Neural crest cell (in vitro differentiated cells): ENCODE results near the gene KRT83. TPM values are rescaled to one million over a fixed set of nuclear protein-coding genes. Genes with fewer than 3 reads are reported as not detected.

ENCODE experiments used
- DNase-seq: peaks from one replicate; pipeline ENCODE4 v3.0.0; 2021; ENCODE audit warnings: low read depth, mixed read lengths, low spot score
- H3K27ac Mint-ChIP-seq: one replicate; pipeline ENCODE4 v1.8.0; 2021; ENCODE audit warnings: mild to moderate bottlenecking, mixed read lengths; ENCODE audit not compliant: unreplicated experiment
- H3K27me3 Mint-ChIP-seq: 2 replicates; pipeline ENCODE4 v1.8.0; 2021; ENCODE audit warnings: low read depth, mild to moderate bottlenecking, mixed read lengths
- H3K36me3 Mint-ChIP-seq: 2 replicates; pipeline ENCODE4 v1.8.0; 2021; ENCODE audit warnings: low read depth, mild to moderate bottlenecking, mixed read lengths
- H3K4me1 Mint-ChIP-seq: 2 replicates; pipeline ENCODE4 v1.8.0; 2021; ENCODE audit warnings: mixed read lengths
- H3K4me3 Mint-ChIP-seq: one replicate; pipeline ENCODE4 v1.8.0; 2021; ENCODE audit warnings: mild to moderate bottlenecking, mixed read lengths
- H3K9me3 Mint-ChIP-seq: 2 replicates; pipeline ENCODE4 v1.8.0; 2021; ENCODE audit warnings: mixed read lengths
- total RNA-seq: library from RNA; stranded (reverse); gene quantifications from 2 replicates; pipeline ENCODE4 v1.2.1, GENCODE V29; 2021
- TF ChIP-seq, protein P1 (sequence below): fragments of 200-600 bp; sonication (generic); conservative IDR thresholded peaks from 2 replicates; pipeline ENCODE4 v1.5.0; 2021; ENCODE audit warnings: antibody characterized with exemption, mild to moderate bottlenecking

KRT83 gene
- total RNA-seq, 1 donor from 2014 or later: not detected

DNA sequence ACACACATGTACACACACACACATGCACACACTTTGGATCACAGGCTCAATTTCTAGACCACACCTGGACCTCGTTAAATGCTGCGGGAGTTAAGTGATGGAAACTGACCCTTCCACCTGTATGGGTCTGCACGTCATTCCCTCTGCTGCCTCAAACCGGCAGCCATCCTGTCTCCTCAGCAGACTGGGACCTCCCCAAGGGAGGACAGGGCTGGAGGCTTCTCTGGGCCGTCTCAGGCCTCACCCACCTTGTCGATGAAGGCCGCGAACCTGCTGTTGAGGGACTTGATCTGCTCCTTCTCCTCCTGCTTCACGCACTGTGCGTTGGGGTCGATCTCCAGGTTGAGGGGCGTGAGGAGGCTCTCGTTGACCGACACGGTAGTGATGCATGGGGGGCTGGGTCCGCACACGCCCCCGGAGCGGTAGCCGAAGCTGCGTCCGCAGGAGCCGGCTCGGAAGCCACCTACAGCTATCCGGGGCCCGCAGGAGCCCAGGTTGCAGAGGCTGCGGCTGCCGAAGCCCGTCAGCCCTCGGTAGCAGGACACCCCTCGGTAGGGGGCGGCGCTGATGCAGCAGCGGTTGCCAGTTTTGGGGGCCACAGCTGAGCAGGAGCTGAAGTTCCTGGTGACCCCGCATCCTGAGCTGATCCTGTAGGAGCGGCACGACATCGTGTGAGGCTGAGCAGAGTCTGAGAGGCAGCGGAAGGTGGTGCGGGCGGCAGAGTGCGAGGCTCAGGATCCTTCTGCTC is 45.7 kb upstream of the KRT83 start, which contains the start of gene KRT85:
Gene KRT85 (minus strand): TSS at position 744 of the 748 bp plus-strand sequence. CDS start 76 bp downstream, at position 668.
- TF ChIP-seq, protein P1, sequence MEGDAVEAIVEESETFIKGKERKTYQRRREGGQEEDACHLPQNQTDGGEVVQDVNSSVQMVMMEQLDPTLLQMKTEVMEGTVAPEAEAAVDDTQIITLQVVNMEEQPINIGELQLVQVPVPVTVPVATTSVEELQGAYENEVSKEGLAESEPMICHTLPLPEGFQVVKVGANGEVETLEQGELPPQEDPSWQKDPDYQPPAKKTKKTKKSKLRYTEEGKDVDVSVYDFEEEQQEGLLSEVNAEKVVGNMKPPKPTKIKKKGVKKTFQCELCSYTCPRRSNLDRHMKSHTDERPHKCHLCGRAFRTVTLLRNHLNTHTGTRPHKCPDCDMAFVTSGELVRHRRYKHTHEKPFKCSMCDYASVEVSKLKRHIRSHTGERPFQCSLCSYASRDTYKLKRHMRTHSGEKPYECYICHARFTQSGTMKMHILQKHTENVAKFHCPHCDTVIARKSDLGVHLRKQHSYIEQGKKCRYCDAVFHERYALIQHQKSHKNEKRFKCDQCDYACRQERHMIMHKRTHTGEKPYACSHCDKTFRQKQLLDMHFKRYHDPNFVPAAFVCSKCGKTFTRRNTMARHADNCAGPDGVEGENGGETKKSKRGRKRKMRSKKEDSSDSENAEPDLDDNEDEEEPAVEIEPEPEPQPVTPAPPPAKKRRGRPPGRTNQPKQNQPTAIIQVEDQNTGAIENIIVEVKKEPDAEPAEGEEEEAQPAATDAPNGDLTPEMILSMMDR: no peak
- H3K36me3 Mint-ChIP-seq: no peaks in the 10 kb centered on the region
- no peak for DNase-seq
- peaks cover 14% of the 10 kb centered on the region for H3K27me3 Mint-ChIP-seq
- H3K9me3 Mint-ChIP-seq: no peaks in the 10 kb centered on the region
- no peak within 1 kb of the TSS for H3K4me3 Mint-ChIP-seq
- peaks cover 8% of the 10 kb centered on the region for H3K4me1 Mint-ChIP-seq
- H3K27ac Mint-ChIP-seq: peak within 1 kb of the TSS; percentile 30

DNA sequence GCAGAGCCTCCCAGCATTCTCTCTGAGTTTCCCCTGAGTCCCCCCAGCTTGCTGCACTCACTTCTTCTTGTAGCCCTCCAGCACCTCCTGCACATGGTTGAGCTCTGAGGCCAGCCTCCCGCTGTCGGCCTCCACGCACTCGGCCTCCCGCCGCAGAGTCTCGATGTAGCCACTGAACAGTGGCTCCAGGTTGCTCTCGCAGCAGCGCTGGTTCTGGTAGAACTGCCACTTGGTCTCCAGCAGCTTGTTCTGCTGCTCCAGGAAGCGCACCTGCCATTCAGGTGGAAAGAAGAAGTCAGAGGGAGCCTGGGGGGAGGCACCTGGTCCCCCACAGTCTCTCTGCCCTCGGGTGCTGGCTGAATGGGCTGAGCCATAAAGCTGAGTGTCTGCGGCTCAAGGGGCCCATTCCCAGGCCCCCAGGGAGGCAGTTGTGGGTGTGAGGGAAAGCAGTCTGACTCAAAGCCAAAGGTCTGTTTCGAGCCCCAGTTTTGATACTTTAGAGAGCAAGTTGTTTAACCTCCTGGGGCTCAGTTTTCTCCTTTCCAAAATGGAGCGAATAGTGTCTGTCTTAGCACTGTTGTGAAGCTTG is 43.8 kb upstream of the KRT83 start:
- TF ChIP-seq, protein P1: no peak
- no peak overlapping the region for H3K27ac Mint-ChIP-seq
- peaks cover 10% of the 10 kb centered on the region for H3K27me3 Mint-ChIP-seq
- no peaks in the 10 kb centered on the region for H3K36me3 Mint-ChIP-seq
- no peak overlapping the region for H3K4me3 Mint-ChIP-seq
- DNase-seq: no peak
- H3K4me1 Mint-ChIP-seq: no peaks in the 10 kb centered on the region
- no peaks in the 10 kb centered on the region for H3K9me3 Mint-ChIP-seq

DNA sequence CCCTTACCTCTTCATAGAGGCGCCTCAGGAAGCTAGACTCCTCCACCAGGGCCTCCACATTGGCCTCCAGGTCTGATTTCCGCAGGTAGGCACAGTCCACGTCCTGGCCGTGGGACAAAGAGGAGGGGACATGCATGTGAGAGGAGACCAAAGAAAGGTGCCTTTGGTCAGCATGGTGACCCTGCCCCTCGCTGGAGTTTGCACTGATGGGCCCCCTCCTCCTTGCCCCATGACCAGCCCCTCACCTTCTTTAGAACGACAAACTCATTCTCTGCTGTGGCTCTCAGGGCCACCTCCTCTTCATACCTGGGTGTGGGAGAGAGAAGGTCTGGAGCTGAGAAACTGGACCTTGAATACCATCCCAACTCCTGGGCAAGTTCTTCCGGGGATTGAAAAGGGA is 42.9 kb upstream of the KRT83 start:
- TF ChIP-seq, protein P1: no peak
- no peaks in the 10 kb centered on the region for H3K36me3 Mint-ChIP-seq

DNA sequence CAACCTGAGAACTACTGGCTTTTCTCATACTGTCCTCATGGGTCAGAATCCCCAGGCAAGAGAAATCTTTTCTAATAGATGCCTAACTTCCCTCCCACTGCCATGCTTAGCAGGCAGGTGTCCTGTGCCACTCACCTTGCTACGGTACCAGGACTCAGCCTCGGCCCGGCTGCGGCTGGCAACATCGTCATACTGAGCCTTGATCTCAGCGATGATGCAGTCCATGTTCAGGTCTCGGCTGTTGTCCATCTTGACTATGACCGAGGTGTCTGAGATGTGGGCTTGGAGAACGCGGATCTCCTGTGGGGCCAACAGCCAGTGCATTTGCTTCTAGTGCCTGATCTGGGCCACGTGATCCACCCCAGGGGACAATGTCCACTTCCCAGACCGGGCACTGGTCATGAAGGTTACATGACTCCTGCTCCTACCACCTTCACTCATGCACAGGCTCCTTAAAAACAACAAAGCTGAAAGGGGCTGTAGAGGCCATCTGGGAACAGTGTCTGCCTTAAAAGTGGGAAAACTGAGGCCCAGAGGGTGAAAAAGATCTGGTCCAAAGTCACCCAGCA is 42.0 kb upstream of the KRT83 start:
- no peak for DNase-seq
- Mint-ChIP-seq H3K27ac (no peak overlapping the region), H3K4me3 (no peak overlapping the region), H3K27me3 (peaks cover 3% of the 10 kb centered on the region), H3K4me1 (no peaks in the 10 kb centered on the region), H3K9me3 (no peaks in the 10 kb centered on the region), H3K36me3 (no peaks in the 10 kb centered on the region)
- TF ChIP-seq, protein P1: no peak

More for the DNA sequence above, 42.9 kb upstream of the KRT83 start:
- no peak for DNase-seq
- Mint-ChIP-seq H3K4me1 (no peaks in the 10 kb centered on the region), H3K9me3 (no peaks in the 10 kb centered on the region), H3K27ac (no peak overlapping the region), H3K4me3 (no peak overlapping the region), H3K27me3 (peaks cover 10% of the 10 kb centered on the region)

DNA sequence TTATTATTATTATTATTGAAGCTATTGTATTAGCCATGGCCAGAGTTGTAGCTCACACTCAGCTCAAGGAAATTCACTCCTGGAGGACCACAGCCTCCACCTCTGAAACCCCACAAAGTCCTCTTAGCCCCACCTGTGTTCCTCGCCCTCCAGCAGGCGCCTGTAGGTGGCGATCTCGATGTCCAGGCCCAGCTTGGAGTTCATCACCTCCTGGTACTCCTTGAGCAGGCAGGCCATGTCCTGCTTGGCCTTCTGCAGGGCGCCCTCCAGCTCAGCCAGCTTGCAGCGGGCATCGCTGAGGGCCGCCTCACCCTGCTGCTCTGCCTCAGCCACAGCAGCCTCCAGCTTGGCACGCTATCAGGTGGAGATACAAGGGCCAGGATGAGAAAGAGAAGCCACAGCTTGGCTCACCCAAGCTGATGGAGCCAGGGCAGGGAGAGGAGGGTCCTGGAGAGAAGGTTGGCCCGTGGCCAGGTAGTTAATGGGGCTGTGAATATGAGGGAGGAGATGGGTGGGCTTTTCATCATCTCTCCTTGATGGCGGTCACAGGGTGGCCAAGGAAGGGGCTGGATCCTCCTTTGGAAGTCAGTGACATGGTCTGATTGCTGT is 41.0 kb upstream of the KRT83 start:
- TF ChIP-seq, protein P1: peak; percentile 29
- DNase-seq: no peak

More for the DNA sequence above, 41.0 kb upstream of the KRT83 start:
- Mint-ChIP-seq H3K27me3 (peaks cover under 1% of the 10 kb centered on the region), H3K27ac (no peak overlapping the region), H3K4me1 (no peaks in the 10 kb centered on the region), H3K9me3 (no peaks in the 10 kb centered on the region), H3K36me3 (no peaks in the 10 kb centered on the region), H3K4me3 (no peak overlapping the region)
